ENCODE measurements around the gene ZNRF3. TPM values are rescaled to one million over a fixed set of nuclear protein-coding genes. Genes with fewer than 3 reads are reported as not detected.

ZNRF3 gene
- total and polyA plus RNA-seq, 4 donors: 3.5 to 10.2 (median 6.9) TPM

GRCh38 chr22:28992565-28993356 lies 109.4 kb downstream of the ZNRF3 start:
- peaks cover 2 to 5% (median 2%) of the 10 kb centered on the region in 4 donors for H3K36me3 ChIP-seq (ENCODE audit: control insufficient read depth in 4 of 4, insufficient read depth in 4 of 4, low read length in 4 of 4)
- 68 to 82% methylated on average over 4 of the region's 4 CpGs for WGBS, 2 donors

GRCh38 chr22:28994522-28994921 lies 111.2 kb downstream of the ZNRF3 start:
- H3K4me3 ChIP-seq: no peak overlapping the region
- peaks cover 0 to 2% (median under 1%) of the 10 kb centered on the region in 4 donors for H3K36me3 ChIP-seq (ENCODE audit: control insufficient read depth in 4 of 4, insufficient read depth in 4 of 4, low read length in 4 of 4)
- no peaks in the 10 kb centered on the region for H3K27me3 ChIP-seq (ENCODE audit: control insufficient read depth in 3 of 3, insufficient read depth in 3 of 3, low read length in 2 of 3)
- 97 to 98% methylated on average over 4 of the region's 4 CpGs for WGBS, 2 donors
- no peaks in the 10 kb centered on the region for H3K9me3 ChIP-seq (ENCODE audit: control insufficient read depth in 4 of 4, insufficient read depth in 3 of 4, low read length in 3 of 4)
- no peak overlapping the region for H3K9ac ChIP-seq (ENCODE audit: insufficient read depth in 1 of 2, low read length in 2 of 2)
- no peak overlapping the region for H3K27ac ChIP-seq (ENCODE audit: low read depth in 1 of 2, low read length in 1 of 2)
- DNase-seq (no peak), ATAC-seq (ENCODE audit: insufficient read depth, low FRiP score) (no peak)
- peaks cover 0 to 17% (median 1%) of the 10 kb centered on the region in 5 donors for H3K4me1 ChIP-seq (ENCODE audit: control insufficient read depth in 5 of 5, insufficient read depth in 5 of 5, low read length in 5 of 5)
- no peak for TF ChIP-seq CTCF (IDR thresholded peaks at IDR 0.05; ENCODE audit: control extremely low read depth, extremely low read depth)

More at GRCh38 chr22:28992565-28993356, 109.4 kb downstream of the ZNRF3 start:
- Histone ChIP-seq H3K9me3 (ENCODE audit: control insufficient read depth in 4 of 4, insufficient read depth in 3 of 4, low read length in 3 of 4) (no peaks in the 10 kb centered on the region), H3K4me3 (no peak overlapping the region), H3K9ac (ENCODE audit: insufficient read depth in 1 of 2, low read length in 2 of 2) (no peak overlapping the region), H3K27ac (ENCODE audit: low read depth in 1 of 2, low read length in 1 of 2) (no peak overlapping the region), H3K27me3 (ENCODE audit: control insufficient read depth in 3 of 3, insufficient read depth in 3 of 3, low read length in 2 of 3) (no peaks in the 10 kb centered on the region), H3K4me1 (ENCODE audit: control insufficient read depth in 5 of 5, insufficient read depth in 5 of 5, low read length in 5 of 5) (peaks cover 0 to 24% (median 2%) of the 10 kb centered on the region in 5 donors)
- peak in 1 of 3 donors; percentile 67 for DNase-seq
- ATAC-seq (ENCODE audit: insufficient read depth, low FRiP score): no peak
- TF ChIP-seq CTCF (IDR thresholded peaks at IDR 0.05; ENCODE audit: control extremely low read depth, extremely low read depth): no peak

GRCh38 chr22:28995551-28995950 lies 112.2 kb downstream of the ZNRF3 start:
- TF ChIP-seq CTCF (IDR thresholded peaks at IDR 0.05; ENCODE audit: control extremely low read depth, extremely low read depth): no peak
- WGBS, 2 donors: 92% methylated on average over 2 of the region's 2 CpGs
- DNase-seq (no peak), ATAC-seq (ENCODE audit: insufficient read depth, low FRiP score) (no peak)
- Histone ChIP-seq H3K4me1 (ENCODE audit: control insufficient read depth in 5 of 5, insufficient read depth in 5 of 5, low read length in 5 of 5) (peaks cover 0 to 11% (median 3%) of the 10 kb centered on the region in 5 donors), H3K27me3 (ENCODE audit: control insufficient read depth in 3 of 3, insufficient read depth in 3 of 3, low read length in 2 of 3) (no peaks in the 10 kb centered on the region), H3K9me3 (ENCODE audit: control insufficient read depth in 4 of 4, insufficient read depth in 3 of 4, low read length in 3 of 4) (no peaks in the 10 kb centered on the region), H3K4me3 (no peak overlapping the region), H3K36me3 (ENCODE audit: control insufficient read depth in 4 of 4, insufficient read depth in 4 of 4, low read length in 4 of 4) (peaks cover 0 to 2% (median 0%) of the 10 kb centered on the region in 4 donors), H3K27ac (ENCODE audit: low read depth in 1 of 2, low read length in 1 of 2) (no peak overlapping the region), H3K9ac (ENCODE audit: insufficient read depth in 1 of 2, low read length in 2 of 2) (no peak overlapping the region)

Measured in lung (tissue), 12 donors.